IMR-90 (cell line): ENCODE data around the gene IFI27L1. TPM values are rescaled to one million over a fixed set of nuclear protein-coding genes. Genes with fewer than 3 reads are reported as not detected.

Source experiments
- ATAC-seq: fragments of 200-7000 bp; cut with Tn5 transposase; 2 replicates; pipeline ENCODE4 v1.9.1; 2020; ENCODE audit warnings: low read depth, mild to moderate bottlenecking, moderate library complexity
- BruUV-seq: library from RNA; stranded (reverse); fragments of 400-500 nt; replicated peaks from 2 replicates; lab custom pipeline; 2021; lab: Mats Ljungman, UMichigan
- CTCF ChIA-PET: fragments of 300-600 bp; formaldehyde crosslinking; extraction: SDS; loops from one replicate; lab custom pipeline; 2021; ENCODE audit warnings: antibody characterized with exemption; lab: Yijun Ruan, JAX
- POLR2A ChIA-PET: fragments of 300-600 bp; sonication (Branson Sonifier 250); formaldehyde crosslinking; loops from one replicate; lab custom pipeline; 2022; ENCODE audit warnings: antibody characterized with exemption; ENCODE audit not compliant: unreplicated experiment; lab: Charles Lee
- DNase-seq: peaks from one replicate; pipeline ENCODE4 v3.0.0; 2013
- H2AFZ ChIP-seq: replicated peaks from 2 replicates; pipeline ENCODE3; 2013; ENCODE audit warnings: low read length, mild to moderate bottlenecking; ENCODE audit not compliant: poor library complexity
- H2AK5ac ChIP-seq: 2 replicates; pipeline ENCODE4 v1.6.1; 2013; ENCODE audit warnings: low read depth, low read length, inconsistent platforms
- H2AK9ac ChIP-seq: replicated peaks from 2 replicates; pipeline ENCODE3; 2013; ENCODE audit warnings: mild to moderate bottlenecking, low read depth, low read length, moderate library complexity; ENCODE audit not compliant: poor library complexity
- H2BK120ac ChIP-seq: 2 replicates; pipeline ENCODE4 v1.6.1; 2013; ENCODE audit warnings: low read depth, low read length, inconsistent platforms
- H2BK15ac ChIP-seq: 3 replicates; pipeline ENCODE4 v1.6.1; 2013; ENCODE audit warnings: low read depth, low read length, inconsistent platforms
- H2BK20ac ChIP-seq: 2 replicates; pipeline ENCODE4 v1.6.1; 2013; ENCODE audit warnings: low read depth, mild to moderate bottlenecking, inconsistent platforms, low read length, moderate library complexity
- H2BK5ac ChIP-seq: 2 replicates; pipeline ENCODE4 v1.6.1; 2013; ENCODE audit warnings: mild to moderate bottlenecking, low read depth, low read length, inconsistent platforms; ENCODE audit not compliant: poor library complexity, severe bottlenecking
- H3K14ac ChIP-seq: replicated peaks from 2 replicates; pipeline ENCODE4 v1.6.1; 2013; ENCODE audit warnings: low read depth, low read length, inconsistent platforms
- H3K18ac ChIP-seq: 2 replicates; pipeline ENCODE4 v1.6.1; 2013; ENCODE audit warnings: low read depth, low read length, control low read depth
- H3K23ac ChIP-seq: 2 replicates; pipeline ENCODE4 v1.6.1; 2013; ENCODE audit warnings: low read depth, low read length, inconsistent platforms
- H3K27ac ChIP-seq: 2 replicates; pipeline ENCODE4 v1.5.1; 2013; ENCODE audit warnings: mild to moderate bottlenecking, control low read depth, low read length; ENCODE audit not compliant: insufficient read depth
- H3K27me3 ChIP-seq: 2 replicates; pipeline ENCODE4 v1.6.1; 2013; ENCODE audit warnings: low read length; ENCODE audit not compliant: control insufficient read depth, insufficient read depth
- H3K36me3 ChIP-seq: 2 replicates; pipeline ENCODE4 v1.6.1; 2013; ENCODE audit warnings: low read length, mixed read lengths; ENCODE audit not compliant: control insufficient read depth, insufficient read depth
- H3K4ac ChIP-seq: 2 replicates; pipeline ENCODE4 v1.6.1; 2013; ENCODE audit warnings: low read depth, low read length, inconsistent platforms
- H3K4me1 ChIP-seq: 2 replicates; pipeline ENCODE4 v1.6.1; 2013; ENCODE audit warnings: low read length, mixed read lengths; ENCODE audit not compliant: control insufficient read depth, insufficient read depth
- H3K4me2 ChIP-seq: 2 replicates; pipeline ENCODE4 v1.6.1; 2013; ENCODE audit warnings: low read depth, mild to moderate bottlenecking, control low read depth, low read length, moderate library complexity
- H3K4me3 ChIP-seq: 2 replicates; pipeline ENCODE4 v1.5.1; 2013; ENCODE audit warnings: low read depth, mild to moderate bottlenecking, control low read depth, low read length, moderate library complexity; ENCODE audit not compliant: insufficient read depth
- H3K56ac ChIP-seq: 2 replicates; pipeline ENCODE4 v1.6.1; 2013; ENCODE audit warnings: low read length, inconsistent platforms; ENCODE audit not compliant: insufficient read depth; ENCODE audit errors: extremely low read depth
- H3K79me1 ChIP-seq, 2 experiments: 2 replicates each; pipeline ENCODE4 v1.6.1; 2013; ENCODE audit warnings: low read length in 2 of 2, inconsistent platforms in 1 of 2, low read depth in 1 of 2
- H3K9ac ChIP-seq: 2 replicates; pipeline ENCODE4 v1.6.1; 2013; ENCODE audit warnings: low read depth, low read length, control low read depth
- H3K9me1 ChIP-seq: 2 replicates; pipeline ENCODE4 v1.6.1; 2013; ENCODE audit warnings: low read length, inconsistent platforms; ENCODE audit not compliant: insufficient read depth
- H3K9me3 ChIP-seq: 2 replicates; pipeline ENCODE4 v1.6.1; 2013; ENCODE audit warnings: low read length; ENCODE audit not compliant: control insufficient read depth, insufficient read depth
- H4K20me1 ChIP-seq: 2 replicates; pipeline ENCODE4 v1.6.1; 2013; ENCODE audit warnings: low read length, inconsistent platforms; ENCODE audit not compliant: insufficient read depth
- H4K5ac ChIP-seq: 2 replicates; pipeline ENCODE4 v1.6.1; 2013; ENCODE audit warnings: mild to moderate bottlenecking, low read depth, low read length, control low read depth
- H4K8ac ChIP-seq, 2 experiments: 2 replicates each; pipeline ENCODE4 v1.6.1; 2013; ENCODE audit warnings: low read depth in 2 of 2, low read length in 2 of 2, control low read depth in 1 of 2, inconsistent platforms in 1 of 2
- H4K91ac ChIP-seq: 2 replicates; pipeline ENCODE4 v1.6.1; 2013; ENCODE audit warnings: low read depth, low read length, inconsistent platforms; ENCODE audit not compliant: insufficient read depth
- BHLHE40 ChIP-seq: fragments of 150-350 bp; IDR thresholded peaks from 2 replicates; pipeline ENCODE4 v1.6.1; 2016; ENCODE audit warnings: mild to moderate bottlenecking, low read depth, low read length
- CEBPB ChIP-seq: IDR thresholded peaks from 2 replicates; pipeline ENCODE4 v1.6.1; 2012; ENCODE audit warnings: low read depth, low read length, improper control_type of control experiment
- CHD1 ChIP-seq: IDR thresholded peaks from 2 replicates; pipeline ENCODE4 v1.6.1; 2012; ENCODE audit warnings: low read depth, low read length, improper control_type of control experiment
- FOS ChIP-seq: fragments of 150-350 bp; IDR thresholded peaks from 2 replicates; pipeline ENCODE4 v1.6.1; 2016; ENCODE audit warnings: low read depth, low read length
- MAFK ChIP-seq: IDR thresholded peaks from 2 replicates; pipeline ENCODE4 v1.6.1; 2012; ENCODE audit warnings: low read depth, low read length, improper control_type of control experiment
- MAZ ChIP-seq: IDR thresholded peaks from 2 replicates; pipeline ENCODE4 v1.6.1; 2012; ENCODE audit warnings: low read depth, mild to moderate bottlenecking, low read length, improper control_type of control experiment, moderate library complexity, borderline replicate concordance
- MXI1 ChIP-seq: IDR thresholded peaks from 2 replicates; pipeline ENCODE4 v1.6.1; 2012; ENCODE audit warnings: low read depth, mild to moderate bottlenecking, low read length, moderate library complexity, borderline replicate concordance
- NFE2L2 ChIP-seq: fragments of 150-350 bp; IDR thresholded peaks from 2 replicates; pipeline ENCODE4 v1.6.1; 2016; ENCODE audit warnings: low read depth, mild to moderate bottlenecking, low read length
- POLR2A ChIP-seq: IDR thresholded peaks from 2 replicates; pipeline ENCODE4 v1.6.1; 2012; ENCODE audit warnings: mild to moderate bottlenecking, low read depth, low read length
- RAD21 ChIP-seq: IDR thresholded peaks from 2 replicates; pipeline ENCODE4 v1.6.1; 2012; ENCODE audit warnings: low read length, improper control_type of control experiment
- RCOR1 ChIP-seq: IDR thresholded peaks from 2 replicates; pipeline ENCODE4 v1.6.1; 2012; ENCODE audit warnings: mild to moderate bottlenecking, low read length, improper control_type of control experiment; ENCODE audit not compliant: insufficient replicate concordance
- RFX5 ChIP-seq: IDR thresholded peaks from 2 replicates; pipeline ENCODE4 v1.8.0; 2012; ENCODE audit warnings: low read depth, mild to moderate bottlenecking, low read length, moderate library complexity
- SMC3 ChIP-seq: fragments of 150-350 bp; IDR thresholded peaks from 2 replicates; pipeline ENCODE4 v1.6.1; 2016; ENCODE audit warnings: low read depth, mild to moderate bottlenecking, antibody characterized with exemption, low read length, moderate library complexity
- WGBS, 2 experiments: methylation state at CpG; one replicate each; pipeline versions ENCODE4 v1.1.5 to v1.1.7; 2013; ENCODE audit warnings: missing lambda C conversion rate in 2 of 2; ENCODE audit not compliant: insufficient read length in 1 of 2; ENCODE audit errors: extremely low coverage in 2 of 2; 5-methylcytosine and 5-hydroxymethylcytosine counted together
- dilution Hi-C: fragments of 300-500 bp; cut with HindIII; formaldehyde crosslinking; loops from one replicate; pipeline ENCODE4 v1.14.3; 2018; ENCODE audit warnings: low sequenced_read_pairs; ENCODE audit not compliant: unreplicated experiment
- in situ Hi-C: fragments of 300-500 bp; cut with MboI; formaldehyde crosslinking; loops from 3 replicates; pipeline ENCODE4 v1.14.3; 2019; ENCODE audit warnings: low sequenced_read_pairs, inconsistent platforms, mixed read lengths
- intact Hi-C: fragments of 100-400 bp; cut with micrococcal nuclease; formaldehyde crosslinking; loops from 2 replicates; pipeline ENCODE4 v1.10.0; 2022
- polyA plus RNA-seq, 3 experiments: library from polyadenylated mRNA; depleted of rRNA; stranded (reverse); fragments of >200 nt; gene quantifications; 2 replicates each; pipeline ENCODE4 v1.2.3, GENCODE V29; 2012; ENCODE audit warnings: low replicate concordance in 1 of 3
- total RNA-seq: library from RNA; depleted of rRNA; stranded (reverse); fragments of >200 nt; gene quantifications from 2 replicates; pipeline ENCODE4 v1.2.3, GENCODE V29; 2012
- TF ChIP-seq, protein P1 (sequence below): conservative IDR thresholded peaks from 2 replicates; pipeline ENCODE4 v1.5.1; 2012; ENCODE audit warnings: mild to moderate bottlenecking, low read depth, low read length, improper control_type of control experiment
- TF ChIP-seq, protein P2 (sequence below): fragments of 150-350 bp; IDR thresholded peaks from 2 replicates; pipeline ENCODE4 v1.6.1; 2017; ENCODE audit warnings: mild to moderate bottlenecking, antibody characterized with exemption, low read length, low read depth
- TF ChIP-seq, protein P3 (sequence below): fragments of 150-350 bp; IDR thresholded peaks from 2 replicates; pipeline ENCODE4 v1.6.1; 2016; ENCODE audit warnings: low read depth, mild to moderate bottlenecking, low read length, moderate library complexity, borderline replicate concordance

IFI27L1 gene
- total and polyA plus RNA-seq, 2 of the 4 experiments (the other 2 are of a cell fraction), result 13.3 to 24.3 TPM

DNA sequence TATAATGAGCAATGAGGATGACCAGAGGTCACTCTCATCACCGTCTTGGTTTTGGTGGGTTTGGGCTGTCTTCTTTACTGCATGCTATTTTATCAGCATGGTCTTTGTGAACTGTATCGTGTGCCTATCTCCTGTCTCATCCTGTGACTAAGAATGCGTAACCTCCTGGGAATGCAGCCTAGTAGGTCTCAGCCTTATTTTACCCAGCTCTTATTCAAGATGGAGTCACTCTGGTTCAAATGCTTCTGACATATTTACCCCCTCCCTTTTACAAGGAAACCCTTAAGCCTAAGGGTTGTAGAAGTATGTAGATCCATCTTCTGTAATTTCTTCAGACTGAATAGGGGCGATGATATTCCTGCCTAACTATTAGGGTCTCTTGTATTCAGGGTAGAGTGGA is 8.4 kb downstream of the IFI27L1 start:
- H3K18ac ChIP-seq, result no peak overlapping the region
- no peak overlapping the region for H2BK120ac ChIP-seq
- dilution Hi-C loops, result no loop called here
- no peak overlapping the region for H3K56ac ChIP-seq
- TF ChIP-seq, protein P1, sequence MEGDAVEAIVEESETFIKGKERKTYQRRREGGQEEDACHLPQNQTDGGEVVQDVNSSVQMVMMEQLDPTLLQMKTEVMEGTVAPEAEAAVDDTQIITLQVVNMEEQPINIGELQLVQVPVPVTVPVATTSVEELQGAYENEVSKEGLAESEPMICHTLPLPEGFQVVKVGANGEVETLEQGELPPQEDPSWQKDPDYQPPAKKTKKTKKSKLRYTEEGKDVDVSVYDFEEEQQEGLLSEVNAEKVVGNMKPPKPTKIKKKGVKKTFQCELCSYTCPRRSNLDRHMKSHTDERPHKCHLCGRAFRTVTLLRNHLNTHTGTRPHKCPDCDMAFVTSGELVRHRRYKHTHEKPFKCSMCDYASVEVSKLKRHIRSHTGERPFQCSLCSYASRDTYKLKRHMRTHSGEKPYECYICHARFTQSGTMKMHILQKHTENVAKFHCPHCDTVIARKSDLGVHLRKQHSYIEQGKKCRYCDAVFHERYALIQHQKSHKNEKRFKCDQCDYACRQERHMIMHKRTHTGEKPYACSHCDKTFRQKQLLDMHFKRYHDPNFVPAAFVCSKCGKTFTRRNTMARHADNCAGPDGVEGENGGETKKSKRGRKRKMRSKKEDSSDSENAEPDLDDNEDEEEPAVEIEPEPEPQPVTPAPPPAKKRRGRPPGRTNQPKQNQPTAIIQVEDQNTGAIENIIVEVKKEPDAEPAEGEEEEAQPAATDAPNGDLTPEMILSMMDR, result no peak
- TF ChIP-seq BHLHE40 (no peak), CEBPB (no peak), NFE2L2 (no peak), MXI1 (no peak), RFX5 (no peak), RAD21 (no peak), CHD1 (no peak), FOS (no peak), POLR2A (no peak), MAZ (no peak), MAFK (no peak), SMC3 (no peak), RCOR1 (no peak)
- TF ChIP-seq, protein P2, sequence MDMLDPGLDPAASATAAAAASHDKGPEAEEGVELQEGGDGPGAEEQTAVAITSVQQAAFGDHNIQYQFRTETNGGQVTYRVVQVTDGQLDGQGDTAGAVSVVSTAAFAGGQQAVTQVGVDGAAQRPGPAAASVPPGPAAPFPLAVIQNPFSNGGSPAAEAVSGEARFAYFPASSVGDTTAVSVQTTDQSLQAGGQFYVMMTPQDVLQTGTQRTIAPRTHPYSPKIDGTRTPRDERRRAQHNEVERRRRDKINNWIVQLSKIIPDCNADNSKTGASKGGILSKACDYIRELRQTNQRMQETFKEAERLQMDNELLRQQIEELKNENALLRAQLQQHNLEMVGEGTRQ, result no peak
- TF ChIP-seq, protein P3, sequence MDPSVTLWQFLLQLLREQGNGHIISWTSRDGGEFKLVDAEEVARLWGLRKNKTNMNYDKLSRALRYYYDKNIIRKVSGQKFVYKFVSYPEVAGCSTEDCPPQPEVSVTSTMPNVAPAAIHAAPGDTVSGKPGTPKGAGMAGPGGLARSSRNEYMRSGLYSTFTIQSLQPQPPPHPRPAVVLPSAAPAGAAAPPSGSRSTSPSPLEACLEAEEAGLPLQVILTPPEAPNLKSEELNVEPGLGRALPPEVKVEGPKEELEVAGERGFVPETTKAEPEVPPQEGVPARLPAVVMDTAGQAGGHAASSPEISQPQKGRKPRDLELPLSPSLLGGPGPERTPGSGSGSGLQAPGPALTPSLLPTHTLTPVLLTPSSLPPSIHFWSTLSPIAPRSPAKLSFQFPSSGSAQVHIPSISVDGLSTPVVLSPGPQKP, result no peak
- intact Hi-C loops, result no loop called here
- CTCF ChIA-PET, result no interaction called here
- ATAC-seq (no peak), DNase-seq (peak; percentile 45)
- H3K9me3 ChIP-seq, result no peaks in the 10 kb centered on the region
- H2BK20ac ChIP-seq, result no peak overlapping the region
- no TSS peak for BruUV-seq
- H3K9me1 ChIP-seq, result peaks cover 6% of the 10 kb centered on the region; the same call in 1 of the 2 replicates
- peaks cover 0 to 20% of the 10 kb centered on the region in 2 experiments; a peak in 2 of 4 replicates for H3K79me1 ChIP-seq
- no peak overlapping the region for H2BK5ac ChIP-seq
- H2BK15ac ChIP-seq, result no peak overlapping the region
- no peak overlapping the region for H3K27ac ChIP-seq
- H3K9ac ChIP-seq, result no peak overlapping the region
- H3K27me3 ChIP-seq, result no peaks in the 10 kb centered on the region
- no peak overlapping the region for H2AFZ ChIP-seq
- in situ Hi-C loops, result no loop called here
- H4K8ac ChIP-seq, result no peak overlapping the region
- H2AK9ac ChIP-seq, result no peak overlapping the region
- H3K4me3 ChIP-seq, result no peak overlapping the region
- H3K14ac ChIP-seq, result no peak overlapping the region
- no peaks in the 10 kb centered on the region; the same call in 1 of the 2 replicates for H3K4me1 ChIP-seq
- POLR2A ChIA-PET, result no interaction called here
- no peak overlapping the region for H4K5ac ChIP-seq
- H3K36me3 ChIP-seq, result no peaks in the 10 kb centered on the region
- H3K4ac ChIP-seq, result no peak overlapping the region
- no peak overlapping the region for H2AK5ac ChIP-seq
- H3K23ac ChIP-seq, result no peak overlapping the region
- H4K91ac ChIP-seq, result no peak overlapping the region
- no CpG with 5 or more reads among the region's 4 CpGs for WGBS, 2 experiments
- no peaks in the 10 kb centered on the region for H4K20me1 ChIP-seq
- no peak overlapping the region for H3K4me2 ChIP-seq
